GF-D8 (cell line): ENCODE measurements around the gene ZNF223.

Experiments used
- DNase-seq: peaks from one replicate; lab custom pipeline; 2025; lab: John Stamatoyannopoulos, UW

Gene ZNF223

DNA sequence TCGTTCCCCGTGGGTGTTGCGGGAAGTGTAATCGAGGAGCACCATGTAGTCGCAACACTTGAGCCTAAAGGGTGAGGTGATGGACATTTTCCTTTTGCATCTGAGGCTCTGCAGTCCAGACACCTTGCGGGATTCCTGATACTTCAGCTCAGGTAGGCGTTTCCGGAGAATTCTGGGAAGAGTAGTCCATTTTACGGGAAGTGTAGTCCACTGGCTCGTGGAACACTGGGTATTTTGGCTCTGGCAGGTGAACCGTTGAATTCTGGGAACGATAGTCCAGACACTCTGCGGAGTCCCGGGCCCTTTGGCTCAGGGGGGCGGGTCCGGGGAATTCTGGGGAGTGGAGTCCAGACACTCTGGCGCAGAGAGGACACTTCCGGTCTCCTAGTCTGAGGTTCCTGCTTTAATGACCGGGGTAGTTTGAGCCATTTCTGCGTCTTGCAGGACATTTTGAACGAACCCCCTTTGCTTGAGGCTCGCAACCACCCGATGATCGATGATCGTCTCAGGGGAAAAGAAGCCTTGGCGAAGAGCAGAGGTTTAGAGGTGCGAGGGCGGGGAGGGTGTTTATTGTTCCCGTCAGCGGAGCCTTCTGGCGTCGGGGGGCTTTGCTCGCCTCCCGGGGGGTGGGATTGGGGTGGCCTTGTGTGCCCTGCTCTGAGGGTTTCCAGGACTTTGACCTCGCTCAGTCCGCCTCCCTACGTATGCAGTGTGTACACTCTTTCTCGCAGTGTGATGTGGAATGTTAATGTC lies at the start of gene ZNF223:
Gene ZNF223 (plus strand): TSS at position 387 of the 753 bp plus-strand sequence. CDS start 3,141 bp downstream, outside the sequence.
- peak; percentile 28 for DNase-seq

DNA sequence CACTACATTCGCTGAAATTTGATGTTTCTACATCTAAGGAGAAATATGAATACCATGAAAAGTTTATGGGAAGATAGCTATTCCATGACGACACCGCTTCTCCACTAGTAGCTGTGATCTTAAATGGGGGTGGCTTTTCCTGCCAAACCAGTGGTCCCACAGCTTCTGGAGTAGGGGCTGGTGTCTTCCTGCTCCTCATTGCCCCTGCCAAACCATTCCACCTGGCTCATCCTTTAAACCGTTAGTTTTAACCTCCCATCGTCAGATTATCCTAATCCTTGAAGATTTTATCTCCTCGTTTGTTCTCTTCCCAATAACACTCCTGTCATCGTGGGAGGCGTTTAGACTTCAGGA lies 49.6 kb upstream of the ZNF223 start:
- no peak for DNase-seq

DNA sequence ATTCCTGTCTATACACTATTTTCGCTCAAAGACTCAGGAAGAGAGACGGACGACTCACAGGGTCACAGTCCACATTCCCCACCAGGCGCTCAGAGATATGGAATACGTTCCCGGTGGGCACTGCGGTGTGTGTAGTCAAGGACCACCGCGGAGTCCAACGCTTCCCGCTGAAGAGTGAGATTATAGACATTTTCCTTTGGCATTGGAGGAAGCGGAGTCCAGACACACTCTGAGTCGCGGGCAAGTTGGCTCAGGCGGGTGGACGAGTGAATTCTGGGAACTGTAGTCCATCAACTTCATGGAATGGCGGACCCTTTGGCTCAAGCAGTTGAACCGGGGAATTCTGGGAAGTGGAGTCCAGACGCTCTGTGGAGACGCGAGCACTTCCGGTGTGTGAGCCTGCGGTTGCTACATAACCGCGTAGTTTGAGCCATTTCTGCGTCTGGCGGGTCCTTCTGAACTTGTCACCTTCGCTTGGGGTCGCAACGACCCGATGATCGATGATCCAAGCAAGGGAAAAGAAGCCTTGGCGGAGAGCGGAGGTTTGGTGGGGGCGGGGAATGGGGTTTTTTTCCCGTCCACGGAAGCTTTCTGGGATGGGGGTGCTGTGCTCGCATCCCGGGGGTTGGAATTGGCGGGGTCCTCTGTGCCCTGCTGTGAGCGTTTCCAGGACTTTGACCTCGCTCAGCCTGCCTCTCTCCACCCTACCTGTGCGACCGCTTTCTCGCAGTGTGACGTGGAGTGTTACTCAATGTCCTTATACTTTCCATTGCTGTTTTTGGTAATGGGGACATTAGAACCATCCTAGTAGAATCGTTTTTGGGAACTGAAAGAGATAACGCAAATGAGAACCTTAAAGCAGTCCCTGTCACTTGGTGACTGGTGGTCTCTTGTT lies 49.0 kb upstream of the ZNF223 start, which contains the start of gene ZNF230:
Gene ZNF230 (plus strand): TSS at position 392 of the 895 bp plus-strand sequence. CDS start 4,122 bp downstream, outside the sequence.
- DNase-seq: peak; percentile 87

DNA sequence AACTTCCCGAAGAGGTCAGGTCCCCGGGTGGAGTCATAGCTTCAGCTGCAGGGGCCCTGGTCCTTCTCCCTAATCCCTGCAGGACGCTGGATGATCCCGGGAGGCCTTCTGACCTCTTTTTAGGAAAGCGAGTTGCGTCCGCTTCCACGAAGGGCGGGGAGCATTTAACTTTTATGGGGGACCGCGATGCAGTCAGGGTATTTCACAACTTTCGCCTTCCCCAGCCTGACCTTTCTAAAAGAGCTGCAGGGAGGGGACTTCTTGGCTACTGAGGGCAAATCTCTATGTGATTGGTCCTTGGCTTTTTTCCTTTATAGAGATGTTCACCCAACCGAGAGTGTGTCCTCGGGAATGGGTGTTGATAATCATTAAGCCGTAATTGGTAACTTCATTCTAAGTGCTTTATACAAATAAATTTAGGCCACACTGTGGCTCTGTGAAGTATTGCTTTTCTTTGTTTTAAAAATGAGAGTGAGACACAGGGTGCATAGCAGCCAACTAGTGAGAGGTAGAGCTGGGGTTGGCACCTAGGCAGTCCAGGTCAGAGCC lies 48.3 kb upstream of the ZNF223 start:
- DNase-seq: peak; percentile 19

DNA sequence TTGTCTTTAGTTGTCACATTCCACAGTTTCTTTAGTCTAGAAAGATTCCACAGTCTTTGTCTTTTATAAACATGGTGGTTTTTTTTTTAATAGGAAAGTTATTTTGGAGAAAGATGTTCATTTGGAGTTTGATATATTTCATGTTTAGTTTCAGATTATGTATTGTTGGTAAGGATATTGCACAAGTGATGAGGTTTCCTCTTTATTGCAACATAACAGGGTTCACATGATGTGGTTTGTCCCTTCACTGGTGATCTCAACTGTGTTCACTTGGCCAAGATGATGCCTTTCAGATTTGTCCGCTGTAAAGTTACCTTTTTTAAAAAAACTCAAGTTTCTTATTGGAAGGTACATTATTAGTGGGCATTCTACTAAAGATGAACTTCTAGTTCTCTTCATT lies 45.9 kb upstream of the ZNF223 start:
- peak; percentile 75 for DNase-seq

DNA sequence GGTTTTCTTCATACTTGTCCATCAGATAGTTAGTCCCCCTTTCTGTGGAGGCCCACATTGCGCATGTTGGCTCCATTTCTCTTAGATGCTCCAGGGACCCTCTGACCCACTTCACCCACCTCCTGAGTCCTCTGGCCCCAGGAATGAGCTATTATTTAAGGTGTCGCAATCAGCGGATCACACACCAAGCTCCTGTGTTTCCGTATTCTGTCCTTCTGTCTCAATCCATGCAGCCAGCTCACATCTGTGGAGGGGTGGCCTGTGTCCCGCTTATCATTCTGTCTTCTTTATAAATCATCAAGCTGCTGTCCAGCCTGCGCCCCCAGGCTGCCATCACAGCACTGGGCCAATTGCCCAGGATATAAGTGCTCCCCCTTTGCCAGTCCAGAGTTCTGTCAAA lies 44.4 kb upstream of the ZNF223 start:
- no peak for DNase-seq

DNA sequence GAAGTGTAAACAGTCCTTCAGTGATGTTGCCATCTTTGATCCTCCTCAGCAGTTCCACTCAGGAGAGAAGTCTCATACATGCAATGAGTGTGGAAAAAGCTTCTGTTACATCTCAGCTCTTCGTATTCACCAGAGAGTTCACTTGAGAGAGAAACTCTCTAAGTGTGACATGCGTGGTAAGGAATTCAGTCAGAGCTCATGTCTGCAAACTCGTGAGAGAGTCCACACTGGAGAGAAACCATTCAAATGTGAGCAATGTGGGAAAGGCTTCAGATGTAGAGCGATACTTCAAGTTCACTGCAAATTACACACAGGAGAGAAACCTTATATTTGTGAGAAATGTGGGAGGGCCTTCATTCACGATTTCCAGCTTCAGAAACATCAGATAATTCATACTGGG lies 41.4 kb upstream of the ZNF223 start:
- no peak for DNase-seq

DNA sequence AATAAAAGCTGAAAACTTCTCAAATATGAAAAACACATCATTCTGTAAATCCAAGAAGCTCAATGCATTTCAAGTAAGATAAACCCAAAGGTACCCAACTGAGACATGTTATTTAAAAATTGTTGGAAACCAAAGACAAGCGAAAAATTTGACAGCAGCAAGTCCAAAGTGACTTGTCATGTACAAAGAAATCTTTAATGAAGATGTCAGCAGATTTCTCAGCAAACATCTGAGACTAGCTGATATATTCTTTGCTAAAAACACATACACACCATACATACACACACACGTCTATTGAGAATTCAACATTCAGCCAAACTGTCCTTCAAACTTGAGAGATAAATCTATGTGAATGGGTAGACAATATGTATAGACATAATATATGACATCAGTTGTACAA lies 32.3 kb upstream of the ZNF223 start:
- no peak for DNase-seq

DNA sequence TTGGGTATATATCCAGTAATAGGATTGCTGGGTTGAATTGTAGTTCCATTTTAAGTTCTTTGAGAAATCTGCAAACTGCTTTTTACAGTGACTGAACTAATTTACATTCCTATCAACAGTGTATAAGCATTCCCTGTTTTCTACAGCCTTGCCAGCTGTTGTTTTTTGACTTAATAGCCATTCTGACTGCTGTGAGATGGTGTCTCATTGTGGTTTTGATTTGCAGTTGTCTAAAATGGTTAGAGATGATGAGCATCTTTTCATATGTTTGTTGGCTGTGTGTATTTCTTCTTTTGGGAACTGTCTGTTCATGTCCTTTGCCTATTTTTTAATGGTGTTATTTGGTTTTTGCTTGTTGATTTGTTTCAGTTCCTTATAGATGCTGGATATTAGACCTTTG lies 30.6 kb upstream of the ZNF223 start:
- no peak for DNase-seq

DNA sequence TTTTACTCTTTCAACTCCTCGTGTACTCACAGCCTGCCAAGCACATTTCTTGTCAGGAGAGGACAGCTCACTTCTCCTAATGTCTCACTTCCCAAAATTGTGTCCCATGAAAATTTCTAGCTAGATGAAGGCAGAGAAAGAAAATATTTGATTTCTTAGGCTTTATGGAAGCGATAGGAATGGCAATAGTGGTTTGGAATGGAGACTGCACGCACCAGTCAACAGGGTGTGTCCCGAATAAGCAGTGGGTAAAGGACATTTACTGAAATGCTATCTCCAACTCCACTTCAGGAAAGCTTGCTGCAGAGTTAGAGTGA lies 27.0 kb upstream of the ZNF223 start:
- no peak for DNase-seq

DNA sequence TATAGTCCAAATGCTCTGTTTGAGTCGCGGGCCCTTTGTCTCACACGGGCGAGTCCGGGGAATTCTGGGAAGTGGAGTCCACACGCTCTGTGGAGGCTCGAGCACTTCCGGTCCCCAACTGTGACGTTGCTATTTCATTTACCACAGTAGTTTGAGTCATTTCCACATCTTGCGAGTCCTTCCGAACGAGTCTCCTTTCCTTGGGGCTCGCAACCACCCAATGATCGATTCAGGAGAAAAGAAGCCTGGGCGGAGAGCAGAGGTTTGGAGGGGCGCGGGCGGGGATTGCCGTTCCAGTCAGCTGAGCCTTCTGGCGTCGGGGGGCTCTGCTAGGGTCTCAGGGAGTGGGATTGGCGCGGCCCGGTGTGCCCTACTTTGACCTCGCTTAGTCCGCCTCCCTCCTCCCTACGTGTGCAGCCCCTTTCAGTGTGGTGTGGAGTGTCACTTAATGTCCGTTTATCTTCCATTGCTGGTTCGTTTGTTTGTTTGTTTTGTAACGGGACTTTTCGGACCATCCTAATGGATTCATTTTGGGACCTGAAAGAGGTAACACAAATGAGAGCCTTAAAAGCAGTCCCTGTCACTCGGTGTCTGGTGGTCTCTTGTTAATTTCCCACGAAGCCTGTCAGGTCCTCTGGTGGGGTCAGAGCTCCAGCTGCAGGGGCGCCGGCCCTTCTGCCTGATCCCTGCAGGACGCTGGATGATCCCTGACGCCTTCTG lies 26.5 kb upstream of the ZNF223 start, which contains the start of gene ZNF222:
Gene ZNF222 (plus strand): TSS at position 163 of the 720 bp plus-strand sequence. CDS start 58 bp downstream, at position 221.
- peak; percentile 2 for DNase-seq

DNA sequence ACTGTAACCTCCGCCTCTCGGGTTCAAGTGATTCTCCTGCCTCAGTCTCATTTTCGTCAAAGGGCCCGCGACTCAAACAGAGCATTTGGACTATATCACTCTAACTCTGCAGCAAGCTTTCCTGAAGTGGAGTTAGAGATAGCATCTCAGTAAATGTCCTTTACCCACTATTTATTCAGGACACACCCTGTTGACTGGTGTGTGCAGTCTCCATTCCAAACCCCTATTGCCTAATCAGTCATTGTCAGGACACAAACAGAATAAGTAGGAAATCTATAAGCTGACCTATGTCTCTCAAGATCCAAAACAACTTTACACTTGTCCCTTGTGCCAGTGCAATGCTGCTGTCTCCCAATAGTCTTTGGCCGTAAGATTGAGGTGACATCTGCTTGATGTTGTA lies 25.2 kb upstream of the ZNF223 start:
- no peak for DNase-seq

DNA sequence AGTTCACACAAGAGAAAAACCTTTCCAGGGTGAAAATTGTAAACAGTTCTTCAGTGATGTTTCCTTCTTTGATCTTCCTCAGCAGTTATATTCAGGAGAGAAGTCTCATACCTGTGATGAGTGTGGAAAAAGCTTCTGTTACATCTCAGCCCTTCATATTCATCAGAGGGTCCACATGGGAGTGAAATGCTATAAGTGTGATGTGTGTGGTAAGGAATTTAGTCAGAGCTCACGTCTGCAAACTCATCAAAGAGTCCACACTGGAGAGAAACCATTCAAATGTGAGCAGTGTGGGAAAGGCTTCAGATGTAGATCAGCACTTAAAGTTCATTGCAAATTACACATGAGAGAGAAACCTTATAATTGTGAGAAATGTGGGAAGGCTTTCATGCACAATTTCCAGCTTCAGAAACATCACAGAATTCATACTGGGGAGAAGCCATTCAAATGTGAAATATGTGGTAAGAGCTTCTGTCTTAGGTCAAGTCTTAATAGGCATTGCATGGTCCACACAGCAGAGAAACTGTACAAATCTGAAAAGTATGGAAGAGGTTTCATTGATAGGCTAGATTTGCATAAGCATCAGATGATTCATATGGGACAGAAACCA lies 19.7 kb upstream of the ZNF223 start:
- no peak for DNase-seq

DNA sequence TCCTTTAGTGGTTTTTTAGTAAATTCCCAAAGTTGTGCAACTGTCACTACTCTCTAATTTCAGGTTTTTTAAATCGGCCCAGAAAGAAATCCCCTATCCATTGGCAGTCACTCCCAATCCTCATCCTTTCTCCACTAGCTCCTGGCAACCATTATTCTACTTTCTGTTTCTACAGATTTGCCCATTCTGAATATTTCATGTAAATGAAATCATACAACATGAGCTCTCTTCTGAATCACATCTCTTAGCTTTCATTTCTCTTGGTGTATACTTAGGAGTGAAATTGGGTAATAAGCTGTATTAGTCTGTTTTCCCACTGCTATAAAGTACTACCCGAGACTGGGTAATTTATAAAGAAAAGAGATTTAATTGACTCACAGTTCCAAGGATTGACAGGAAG lies 9.7 kb upstream of the ZNF223 start:
- no peak for DNase-seq

DNA sequence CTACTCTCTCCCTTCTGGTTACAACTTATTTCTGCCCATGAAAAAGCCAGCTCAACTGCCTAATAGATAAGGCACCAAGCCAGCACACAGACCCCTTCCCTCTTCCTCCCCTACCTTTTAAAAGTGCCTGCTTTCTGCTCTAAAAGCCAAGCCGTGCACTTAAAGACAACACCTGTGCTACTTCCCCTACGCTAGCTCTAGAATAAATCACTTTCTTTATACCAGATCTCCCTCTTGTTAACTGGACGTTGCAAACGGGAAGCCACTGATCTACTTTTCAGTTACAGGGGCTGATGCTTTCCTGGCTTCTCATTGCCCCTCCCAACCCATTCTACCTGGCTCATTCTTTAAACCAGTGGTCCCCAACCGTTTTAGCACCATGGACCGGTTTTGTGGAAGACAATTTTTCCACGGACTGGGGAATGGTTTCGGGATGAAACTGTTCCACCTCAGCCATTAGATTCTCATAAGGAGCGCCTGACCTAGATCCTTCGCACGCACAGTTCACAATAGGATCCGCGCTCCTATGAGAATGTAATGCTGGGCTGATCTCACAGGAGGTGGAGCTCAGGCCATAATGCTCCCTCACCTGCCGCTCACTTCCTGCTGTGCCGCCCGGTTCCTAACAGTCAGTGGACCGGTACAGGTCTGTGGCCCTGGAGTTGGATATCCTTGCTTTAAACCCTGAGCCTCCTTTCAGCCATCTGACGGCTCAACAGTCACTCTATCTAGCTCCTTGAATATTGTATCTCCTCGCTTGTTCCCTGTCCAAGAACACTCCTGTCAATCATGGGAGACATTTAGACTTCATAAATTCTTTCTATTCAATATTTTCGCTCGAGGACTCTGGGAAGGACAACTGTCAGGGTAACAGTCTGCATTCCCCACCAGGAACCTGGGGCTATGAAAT lies 841 bp upstream of the ZNF223 start:
- no peak for DNase-seq

DNA sequence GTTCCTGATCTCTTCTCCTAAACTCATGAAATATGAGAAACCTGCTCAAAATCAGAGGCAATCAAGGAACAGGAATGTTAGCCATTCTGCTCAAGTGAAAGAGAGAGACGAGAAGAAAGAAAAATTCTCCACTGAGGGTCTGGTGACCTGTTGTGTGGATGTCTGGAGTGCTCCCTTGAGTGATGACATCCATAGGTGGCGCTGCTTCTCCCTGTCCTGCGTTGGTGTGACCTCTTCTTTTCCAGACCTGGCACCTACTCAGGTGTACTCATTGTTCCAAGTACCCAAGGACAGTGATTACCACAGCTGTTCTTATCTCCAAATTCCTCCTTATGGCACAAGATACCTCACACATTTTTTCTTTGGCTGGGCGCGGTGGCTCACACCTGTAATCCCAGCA lies 4.0 kb downstream of the ZNF223 start:
- DNase-seq: no peak

DNA sequence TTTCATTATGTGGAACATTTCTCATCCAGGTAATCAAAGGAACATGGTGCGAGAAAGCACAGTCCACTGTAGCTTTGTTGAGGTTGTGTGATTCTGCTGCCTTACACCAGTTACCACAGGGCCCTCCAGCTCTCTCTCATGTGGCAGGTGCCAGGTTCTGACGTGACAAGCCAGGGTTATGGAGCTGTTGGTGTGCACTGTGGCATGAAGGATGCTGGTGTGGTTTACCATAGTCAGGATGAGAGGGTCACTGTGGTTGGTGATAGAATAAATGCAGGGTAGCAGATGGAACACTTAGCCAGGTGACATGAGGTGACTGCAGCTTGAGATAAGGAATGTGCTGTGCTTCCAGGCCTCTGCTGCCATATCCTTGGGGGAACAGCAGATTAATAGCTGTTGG lies 7.4 kb downstream of the ZNF223 start:
- no peak for DNase-seq

DNA sequence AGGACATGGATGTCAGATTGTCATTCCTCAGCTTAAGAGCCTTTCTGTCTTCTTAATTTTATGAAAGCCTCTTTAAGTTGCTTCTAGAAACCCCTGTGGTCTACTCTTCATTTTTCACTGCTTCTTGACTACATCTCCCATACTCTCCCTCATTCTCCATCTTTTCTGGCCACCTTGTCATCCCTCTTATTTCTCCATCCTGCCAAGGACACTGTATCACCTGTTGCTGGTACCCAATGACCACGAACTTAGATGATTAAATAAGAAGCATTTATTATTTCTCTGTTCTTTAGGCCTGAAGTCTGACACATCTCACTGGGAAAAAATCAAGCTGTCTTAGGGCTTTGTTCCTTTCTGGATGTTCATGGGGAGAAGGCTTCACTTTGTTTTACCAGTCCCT lies 9.2 kb downstream of the ZNF223 start:
- no peak for DNase-seq

DNA sequence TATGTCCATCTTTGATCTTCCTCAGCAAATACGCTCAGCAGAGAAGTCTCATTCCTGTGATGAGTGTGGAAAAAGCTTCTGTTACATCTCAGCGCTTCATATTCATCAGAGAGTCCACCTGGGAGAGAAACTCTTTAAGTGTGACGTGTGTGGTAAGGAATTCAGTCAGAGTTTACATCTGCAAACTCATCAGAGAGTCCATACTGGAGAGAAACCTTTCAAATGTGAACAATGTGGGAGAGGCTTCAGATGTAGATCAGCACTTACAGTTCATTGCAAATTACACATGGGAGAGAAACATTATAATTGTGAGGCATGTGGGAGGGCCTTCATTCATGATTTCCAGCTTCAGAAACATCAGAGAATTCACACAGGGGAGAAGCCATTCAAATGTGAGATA lies 14.5 kb downstream of the ZNF223 start:
- DNase-seq: no peak

DNA sequence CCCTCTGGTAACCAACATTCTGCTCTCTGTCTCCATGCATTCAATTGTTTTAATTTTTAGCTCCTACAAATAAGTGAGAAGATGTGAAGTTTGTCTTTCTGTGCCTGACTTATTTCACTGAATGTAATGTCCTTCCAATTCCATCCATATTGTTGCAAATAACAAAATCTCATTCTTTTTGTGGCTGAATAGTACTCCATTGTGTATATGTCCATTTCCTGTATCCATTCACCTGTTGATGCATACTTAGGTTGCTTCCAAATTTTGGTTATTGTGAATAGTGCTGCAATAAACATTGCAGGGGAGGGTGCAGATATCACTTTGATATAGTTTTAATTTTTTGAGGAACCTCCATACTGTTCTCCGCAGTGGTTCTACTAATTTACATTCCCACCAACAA lies 17.6 kb downstream of the ZNF223 start:
- no peak for DNase-seq
